Endothelial cell of umbilical vein (primary cell): ENCODE results near the gene ZNF223. TPM values are rescaled to one million over a fixed set of nuclear protein-coding genes. Genes with fewer than 3 reads are reported as not detected.

Experiments used
- BruUV-seq: library from RNA; stranded (reverse); fragments of 400-500 nt; replicated peaks from 2 replicates; lab custom pipeline; 2021; lab: Mats Ljungman, UMichigan
- CTCF ChIA-PET: fragments of 300-600, 350-600 bp; sonication (Branson Sonifier 250); formaldehyde crosslinking; loops from one replicate; lab custom pipeline; 2021; ENCODE audit warnings: antibody characterized with exemption, inconsistent platforms; lab: Charles Lee
- POLR2A ChIA-PET: fragments of 300-600, 350-600 bp; sonication (Branson Sonifier 250); formaldehyde crosslinking; loops from one replicate; lab custom pipeline; 2021; ENCODE audit warnings: antibody characterized with exemption, inconsistent platforms; lab: Charles Lee
- DNase-seq: peaks from one replicate; pipeline ENCODE4 v3.0.0-alpha.2; 2011; ENCODE audit warnings: low read depth, low spot score
- FAIRE-seq: peaks from 2 replicates; lab custom pipeline; 2011; peaks lifted over from hg19 to GRCh38; lab: Jason Lieb, UNC
- H2AFZ ChIP-seq: 2 replicates; pipeline ENCODE4 v1.6.0; 2012; ENCODE audit warnings: low read depth, low read length, control low read depth, inconsistent platforms
- H3K27ac ChIP-seq: 2 replicates; pipeline ENCODE4 v1.5.1; 2011; ENCODE audit warnings: low read depth, mild to moderate bottlenecking, control low read depth, low read length, moderate library complexity; ENCODE audit not compliant: insufficient read depth
- H3K27me3 ChIP-seq, 2 experiments: 2 replicates each; pipeline versions ENCODE4 v1.6.0 to v1.6.1; 2011; ENCODE audit warnings: low read length in 2 of 2, mixed read lengths in 1 of 2; ENCODE audit not compliant: control insufficient read depth in 2 of 2, insufficient read depth in 2 of 2
- H3K36me3 ChIP-seq, 2 experiments: 2 replicates in 1 of 2; 3 replicates in 1 of 2; pipeline ENCODE4 v1.5.1; 2011; ENCODE audit warnings: low read length in 2 of 2, mild to moderate bottlenecking in 1 of 2, moderate library complexity in 1 of 2; ENCODE audit not compliant: control insufficient read depth in 2 of 2, insufficient read depth in 2 of 2; ENCODE audit errors: extremely low read depth in 1 of 2
- H3K4me1 ChIP-seq: 3 replicates; pipeline ENCODE4 v1.5.1; 2011; ENCODE audit warnings: mild to moderate bottlenecking, low read length; ENCODE audit not compliant: control insufficient read depth, insufficient read depth; ENCODE audit errors: extremely low read depth
- H3K4me2 ChIP-seq: 2 replicates; pipeline ENCODE4 v1.6.1; 2011; ENCODE audit warnings: low read length, control low read depth, mixed read lengths; ENCODE audit not compliant: insufficient read depth
- H3K4me3 ChIP-seq, 3 experiments: fragments of 200-600 bp in 1 of 3; sonication (generic), shearing (Covaris generic) in 1 of 3; replicated peaks in 1 of 3; 2 replicates each; pipeline ENCODE4 v1.5.1; 2011 to 2016; ENCODE audit warnings: control low read depth in 3 of 3, low read length in 3 of 3, mild to moderate bottlenecking in 2 of 3, inconsistent platforms in 1 of 3, low read depth in 1 of 3, moderate library complexity in 1 of 3; ENCODE audit not compliant: insufficient read depth in 1 of 3
- H3K79me2 ChIP-seq: 2 replicates; pipeline ENCODE4 v1.6.0; 2012; ENCODE audit warnings: low read length, inconsistent platforms; ENCODE audit not compliant: control insufficient read depth, insufficient read depth
- H3K9ac ChIP-seq: replicated peaks from 2 replicates; pipeline ENCODE3; 2011; ENCODE audit warnings: low read length, control low read depth; ENCODE audit not compliant: insufficient read depth; ENCODE audit errors: extremely low read depth
- H3K9me1 ChIP-seq: replicated peaks from 3 replicates; pipeline ENCODE4 v1.6.0; 2011; ENCODE audit warnings: mild to moderate bottlenecking, low read length; ENCODE audit not compliant: control insufficient read depth, insufficient read depth; ENCODE audit errors: extremely low read depth
- H3K9me3 ChIP-seq: replicated peaks from 2 replicates; pipeline ENCODE4 v1.5.1; 2012; ENCODE audit warnings: low read length, inconsistent platforms; ENCODE audit not compliant: control insufficient read depth, insufficient read depth
- H4K20me1 ChIP-seq: replicated peaks from 2 replicates; pipeline ENCODE3; 2011; ENCODE audit warnings: mild to moderate bottlenecking, low read length; ENCODE audit not compliant: control insufficient read depth, insufficient read depth; ENCODE audit errors: extremely low read depth
- EZH2 ChIP-seq: IDR thresholded peaks from 2 replicates; pipeline ENCODE4 v1.6.1; 2012; ENCODE audit warnings: borderline replicate concordance, low read depth, mild to moderate bottlenecking, moderate library complexity, low read length, inconsistent platforms; ENCODE audit not compliant: severe bottlenecking
- FOS ChIP-seq: IDR thresholded peaks from 2 replicates; pipeline ENCODE4 v1.6.1; 2011; ENCODE audit warnings: mild to moderate bottlenecking, low read length, moderate library complexity, borderline replicate concordance; ENCODE audit not compliant: insufficient read depth
- GATA2 ChIP-seq: IDR thresholded peaks from 2 replicates; pipeline ENCODE4 v1.7.0; 2011; ENCODE audit warnings: low read depth, mild to moderate bottlenecking, moderate library complexity, mixed read lengths, low read length; ENCODE audit not compliant: insufficient read length, insufficient read depth
- JUN ChIP-seq: IDR thresholded peaks from 2 replicates; pipeline ENCODE4 v1.6.1; 2011; ENCODE audit warnings: borderline replicate concordance, low read depth; ENCODE audit not compliant: insufficient read length, insufficient read depth
- MYC ChIP-seq: IDR thresholded peaks from one replicate; pipeline ENCODE4 v1.6.1; 2011; ENCODE audit warnings: mild to moderate bottlenecking, low read depth, low read length
- POLR2A ChIP-seq: IDR thresholded peaks from 2 replicates; pipeline ENCODE4 v1.6.1; 2012; ENCODE audit warnings: low read depth, mild to moderate bottlenecking, control low read depth, low read length
- POLR2AphosphoS5 ChIP-seq: IDR thresholded peaks from 2 replicates; pipeline ENCODE4 v1.6.1; 2012; ENCODE audit warnings: low read depth, mild to moderate bottlenecking, control low read depth, low read length, moderate library complexity; ENCODE audit not compliant: insufficient read depth
- dilution Hi-C: fragments of 300-500 bp; cut with MboI; formaldehyde crosslinking; loops from one replicate; pipeline ENCODE4 v1.15.0; 2019; ENCODE audit warnings: low sequenced_read_pairs; ENCODE audit not compliant: extremely low pct_ligation_motif_present
- intact Hi-C: fragments of 100-400 bp; cut with micrococcal nuclease; formaldehyde crosslinking; loops from one replicate; pipeline ENCODE4 v1.10.0; 2022
- polyA plus RNA-seq, 4 experiments: library from polyadenylated mRNA; depleted of rRNA in 3 of 4; stranded (reverse) in 3 of 4; unstranded in 1 of 4; fragments of >200 nt; gene quantifications; 2 replicates each; pipeline versions ENCODE4 v1.2.1 to v1.2.3, GENCODE V29; 2011 to 2012; ENCODE audit warnings: missing spikeins in 1 of 4
- total RNA-seq: library from RNA; stranded (reverse); gene quantifications from 2 replicates; pipeline ENCODE4 v1.2.3, GENCODE V29; 2021
- TF ChIP-seq, protein P1 (sequence below): IDR thresholded peaks from 2 replicates; pipeline ENCODE4 v1.6.1; 2011; ENCODE audit not compliant: insufficient read depth, insufficient read length
- TF ChIP-seq, protein P2 (sequence below), 2 donors: IDR thresholded peaks; 1 replicate in 1 of 2; 2 replicates in 1 of 2; pipeline ENCODE4 v1.5.1; 2011; ENCODE audit warnings: low read length in 2 of 2, mild to moderate bottlenecking in 2 of 2, moderate library complexity in 2 of 2, control low read depth in 1 of 2, inconsistent platforms in 1 of 2, low read depth in 1 of 2; ENCODE audit not compliant: insufficient read depth in 1 of 2; ENCODE audit errors: extremely low read depth in 1 of 2

Gene ZNF223
- total and polyA plus RNA-seq, 2 donors (not counting 3 experiments of a cell fraction or from before 2014, with no cell fraction given) = 1.6 to 3.7 TPM

DNA sequence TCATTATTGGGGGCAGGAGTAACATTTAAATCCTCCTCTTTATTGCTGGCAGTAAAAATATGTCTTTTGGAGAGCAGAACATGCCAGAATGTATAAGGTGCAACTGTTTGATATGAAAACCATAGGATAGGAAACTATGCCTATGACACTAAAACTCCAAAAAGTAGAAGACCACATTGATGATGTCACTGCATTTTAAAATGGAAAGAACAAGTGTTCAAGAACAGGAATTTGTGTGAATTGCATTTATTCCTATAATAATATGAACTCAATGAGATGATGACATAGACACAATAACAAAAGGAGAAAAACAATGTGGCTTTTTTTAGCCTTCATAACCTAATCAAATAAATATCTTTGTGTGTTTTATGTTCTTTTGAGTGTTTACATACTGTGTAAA, 57.6 kb downstream of the ZNF223 start:
- no peak overlapping the region for H3K9ac ChIP-seq
- peaks cover 17% of the 10 kb centered on the region for H3K9me3 ChIP-seq
- TF ChIP-seq EZH2 = no peak
- no peak for TF ChIP-seq FOS
- TF ChIP-seq GATA2 = no peak
- no peak for TF ChIP-seq JUN
- TF ChIP-seq, protein P1, sequence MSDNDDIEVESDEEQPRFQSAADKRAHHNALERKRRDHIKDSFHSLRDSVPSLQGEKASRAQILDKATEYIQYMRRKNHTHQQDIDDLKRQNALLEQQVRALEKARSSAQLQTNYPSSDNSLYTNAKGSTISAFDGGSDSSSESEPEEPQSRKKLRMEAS = no peak
- TF ChIP-seq POLR2AphosphoS5 = no peak
- TF ChIP-seq MYC = no peak
- TF ChIP-seq POLR2A = no peak
- TF ChIP-seq, protein P2, sequence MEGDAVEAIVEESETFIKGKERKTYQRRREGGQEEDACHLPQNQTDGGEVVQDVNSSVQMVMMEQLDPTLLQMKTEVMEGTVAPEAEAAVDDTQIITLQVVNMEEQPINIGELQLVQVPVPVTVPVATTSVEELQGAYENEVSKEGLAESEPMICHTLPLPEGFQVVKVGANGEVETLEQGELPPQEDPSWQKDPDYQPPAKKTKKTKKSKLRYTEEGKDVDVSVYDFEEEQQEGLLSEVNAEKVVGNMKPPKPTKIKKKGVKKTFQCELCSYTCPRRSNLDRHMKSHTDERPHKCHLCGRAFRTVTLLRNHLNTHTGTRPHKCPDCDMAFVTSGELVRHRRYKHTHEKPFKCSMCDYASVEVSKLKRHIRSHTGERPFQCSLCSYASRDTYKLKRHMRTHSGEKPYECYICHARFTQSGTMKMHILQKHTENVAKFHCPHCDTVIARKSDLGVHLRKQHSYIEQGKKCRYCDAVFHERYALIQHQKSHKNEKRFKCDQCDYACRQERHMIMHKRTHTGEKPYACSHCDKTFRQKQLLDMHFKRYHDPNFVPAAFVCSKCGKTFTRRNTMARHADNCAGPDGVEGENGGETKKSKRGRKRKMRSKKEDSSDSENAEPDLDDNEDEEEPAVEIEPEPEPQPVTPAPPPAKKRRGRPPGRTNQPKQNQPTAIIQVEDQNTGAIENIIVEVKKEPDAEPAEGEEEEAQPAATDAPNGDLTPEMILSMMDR (IDR thresholded peaks at IDR 0.05; ENCODE audit: extremely low read depth in 1 of 2, insufficient read depth in 1 of 2, low read depth in 1 of 2, low read length in 2 of 2) = no peak
- POLR2A ChIA-PET = no interaction called here
- no peak overlapping the region for H2AFZ ChIP-seq
- H3K27ac ChIP-seq = no peak overlapping the region
- H3K4me3 ChIP-seq = no peak overlapping the region
- no peak for DNase-seq
- dilution Hi-C loops (no loop called here), intact Hi-C loops (no loop called here)
- H3K4me2 ChIP-seq = no peak overlapping the region
- no peaks in the 10 kb centered on the region for H4K20me1 ChIP-seq
- peaks cover 6% of the 10 kb centered on the region for H3K4me1 ChIP-seq
- no peaks in the 10 kb centered on the region for H3K79me2 ChIP-seq
- no TSS peak for BruUV-seq
- H3K36me3 ChIP-seq = peaks cover 3 to 9% of the 10 kb centered on the region in 2 experiments
- no peak for FAIRE-seq
- CTCF ChIA-PET = no interaction called here
- no peaks in the 10 kb centered on the region for H3K9me1 ChIP-seq
- H3K27me3 ChIP-seq = no peaks in the 10 kb centered on the region
